Measurements from ENCODE around the gene CD4. TPM values are rescaled to one million over a fixed set of nuclear protein-coding genes. Genes with fewer than 3 reads are reported as not detected.

The CD4 gene
- total RNA-seq, 2 donors from 2014 or later, result 4.3 to 18.1 TPM

GRCh38 chr12:6791931-6792520, 2.7 kb downstream of the CD4 start:
- ATAC-seq (no peak), DNase-seq (no peak)
- intact Hi-C loops (cut with DNase I, micrococcal nuclease), result no loop called here

- DNase-seq, result no peak
- intact Hi-C loops (cut with DNase I, micrococcal nuclease), result no loop called here
- peak; percentile 42 for ATAC-seq
These were observed 3.3 kb downstream of the CD4 start for GRCh38 chr12:6792522-6793201.

- intact Hi-C loops (cut with DNase I, micrococcal nuclease), result no loop called here
- no peak for ATAC-seq
- no peak for DNase-seq
These were observed 5.8 kb downstream of the CD4 start for GRCh38 chr12:6795088-6795487.

- ATAC-seq (no peak), DNase-seq (no peak)
- intact Hi-C loops (cut with DNase I, micrococcal nuclease), result no loop called here
These were observed 7.2 kb downstream of the CD4 start for GRCh38 chr12:6796576-6796975.

GRCh38 chr12:6799147-6799546, 9.8 kb downstream of the CD4 start:
- DNase-seq (no peak), ATAC-seq (no peak)
- intact Hi-C loops (cut with DNase I, micrococcal nuclease), result no loop called here

GRCh38 chr12:6807170-6807569, 17.8 kb downstream of the CD4 start:
- intact Hi-C loops (cut with DNase I, micrococcal nuclease), result no loop called here
- DNase-seq (no peak), ATAC-seq (peak; percentile 40)

GRCh38 chr12:6809056-6809455, 19.7 kb downstream of the CD4 start:
- intact Hi-C loops (cut with DNase I, micrococcal nuclease), result no loop called here
- DNase-seq (no peak), ATAC-seq (no peak)

- ATAC-seq, result no peak
- DNase-seq, result no peak
- intact Hi-C loops (cut with DNase I, micrococcal nuclease), result no loop called here
These were observed 21.4 kb downstream of the CD4 start for GRCh38 chr12:6810758-6811157.

- DNase-seq (no peak), ATAC-seq (no peak)
- intact Hi-C loops (cut with DNase I, micrococcal nuclease), result no loop called here
These were observed 24.0 kb downstream of the CD4 start for GRCh38 chr12:6813363-6813762.

GRCh38 chr12:6816598-6816997, 27.3 kb downstream of the CD4 start:
- ATAC-seq (no peak), DNase-seq (no peak)
- intact Hi-C loops (cut with DNase I, micrococcal nuclease), result no loop called here

- ATAC-seq (no peak), DNase-seq (no peak)
- intact Hi-C loops (cut with DNase I, micrococcal nuclease), result no loop called here
These were observed 27.8 kb downstream of the CD4 start for GRCh38 chr12:6817098-6817497.

- intact Hi-C loops (cut with DNase I, micrococcal nuclease), result no loop called here
- ATAC-seq, result no peak
- no peak for DNase-seq
These were observed 28.4 kb downstream of the CD4 start for GRCh38 chr12:6817662-6818157.

GRCh38 chr12:6818222-6818621, 28.9 kb downstream of the CD4 start:
- intact Hi-C loops (cut with DNase I, micrococcal nuclease), result no loop called here

GRCh38 chr12:6818645-6819044, 29.3 kb downstream of the CD4 start:
- intact Hi-C loops (cut with DNase I, micrococcal nuclease), result no loop called here
- DNase-seq (no peak), ATAC-seq (no peak)

More at GRCh38 chr12:6818222-6818621, 28.9 kb downstream of the CD4 start:
- ATAC-seq (no peak), DNase-seq (no peak)

- intact Hi-C loops (cut with DNase I, micrococcal nuclease), result loop anchor here in 1 of 2 donors (10.0 kb wide), 1 partner anchor 65 kb away; the partner anchor contains the start of gene MLF2
- no peak for DNase-seq
- no peak for ATAC-seq
These were observed 30.0 kb downstream of the CD4 start for GRCh38 chr12:6819106-6820030.

GRCh38 chr12:6820166-6820565, 30.8 kb downstream of the CD4 start:
- intact Hi-C loops (cut with DNase I, micrococcal nuclease), result loop anchor here in 1 of 2 donors (10.0 kb wide), 1 partner anchor 65 kb away; the partner anchor contains the start of gene MLF2
- DNase-seq (no peak), ATAC-seq (no peak)

GRCh38 chr12:6821591-6822425, 32.5 kb downstream of the CD4 start, which contains the start of gene GPR162:
GPR162 (plus strand) TSS chr12:6821821; CDS start chr12:6823899, 2,078 bp downstream.
- intact Hi-C loops (cut with DNase I, micrococcal nuclease), result loop anchor here in 1 of 2 donors (10.0 kb wide), 1 partner anchor 67 kb away; the partner anchor contains the start of gene MLF2
- ATAC-seq (peak; percentile 26), DNase-seq (peak in 1 of 2 donors; percentile 46)

- intact Hi-C loops (cut with DNase I, micrococcal nuclease), result loop anchor here in 1 of 2 donors (10.0 kb wide), 1 partner anchor 68 kb away; the partner anchor contains the start of gene MLF2
- DNase-seq (no peak), ATAC-seq (no peak)
These were observed 33.3 kb downstream of the CD4 start for GRCh38 chr12:6822426-6823135.
